Testis (tissue), 2 donors: ENCODE measurements around the gene ASB3.

Experiments
- CTCF ChIP-seq, 3 experiments: fragments of 450-650 bp in 2 of 3; fragments of 200-600 bp in 1 of 3; sonication (generic) in 1 of 3; IDR thresholded peaks; one replicate each; pipeline ENCODE4 v1.5.1; 2016 to 2019; ENCODE audit warnings: antibody characterized with exemption in 3 of 3, mild to moderate bottlenecking in 2 of 3, moderate library complexity in 1 of 3
- POLR2A ChIP-seq: fragments of 450-650 bp; IDR thresholded peaks from one replicate; pipeline ENCODE4 v1.6.1; 2017; ENCODE audit warnings: antibody characterized with exemption, mild to moderate bottlenecking, moderate library complexity

- TF ChIP-seq CTCF (IDR thresholded peaks at IDR 0.05) (peak in 1 of 3 experiments; percentile 61), POLR2A (no peak)
Observed at GRCh38 chr2:53715568-53715967, 71.2 kb downstream of the ASB3 start.
